Measurements from ENCODE around the gene ADAMTS9.

- TF ChIP-seq SMAD1 (CRISPR knock-in tag; IDR thresholded peaks at IDR 0.05; ENCODE audit: borderline replicate concordance, low read depth) (no peak), ZNF34 (CRISPR knock-in tag; IDR thresholded peaks at IDR 0.05; ENCODE audit: borderline replicate concordance) (no peak), MTA3 (CRISPR knock-in tag; IDR thresholded peaks at IDR 0.05) (no peak), EP300 (IDR thresholded peaks at IDR 0.05; ENCODE audit: low read depth in 2 of 2, low read length in 2 of 2) (no peak), EP300 (CRISPR knock-in tag; IDR thresholded peaks at IDR 0.05; ENCODE audit: borderline replicate concordance) (no peak), DBP (CRISPR knock-in tag; IDR thresholded peaks at IDR 0.05; ENCODE audit: not compliant biosample characterization) (no peak), ZNF788 (CRISPR knock-in tag; IDR thresholded peaks at IDR 0.05; ENCODE audit: borderline replicate concordance) (no peak), ELF1 (CRISPR knock-in tag; IDR thresholded peaks at IDR 0.05) (no peak)
These were observed 34.7 kb downstream of the ADAMTS9 start for GRCh38 chr3:64653101-64653500.
